Hematopoietic multipotent progenitor cell treated with erythropoietin and hydrocortisone succinate and interleukin-3 and kit ligand, for 8 days (in vitro differentiated cells): ENCODE results near the gene KCNMA1.

Experiments
- DNase-seq: peaks from one replicate; pipeline ENCODE4 v3.0.0-alpha.2; 2015

Gene KCNMA1

GRCh38 chr10:76945166-76945565 is 692.4 kb downstream of the KCNMA1 start:
- DNase-seq: no peak

DNA sequence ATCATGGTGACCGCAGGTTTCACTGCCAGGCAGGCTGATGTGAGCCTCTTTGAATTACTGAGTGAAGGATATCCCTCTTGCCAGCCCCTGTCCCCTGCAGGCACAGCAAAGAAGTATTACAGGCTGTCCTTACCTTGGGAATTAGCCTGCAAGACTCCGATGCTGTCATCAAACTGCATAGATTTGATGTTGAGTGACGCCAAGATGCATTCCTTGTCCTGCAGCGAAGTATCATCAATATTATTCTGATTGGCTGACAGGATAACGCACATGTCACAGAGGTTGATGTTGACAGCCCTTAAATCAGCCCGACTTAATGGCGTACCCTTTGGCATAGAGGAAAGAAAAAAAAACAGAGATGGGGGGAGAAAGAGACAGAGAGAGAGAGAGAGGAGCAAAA is 693.0 kb downstream of the KCNMA1 start:
- DNase-seq: no peak

DNA sequence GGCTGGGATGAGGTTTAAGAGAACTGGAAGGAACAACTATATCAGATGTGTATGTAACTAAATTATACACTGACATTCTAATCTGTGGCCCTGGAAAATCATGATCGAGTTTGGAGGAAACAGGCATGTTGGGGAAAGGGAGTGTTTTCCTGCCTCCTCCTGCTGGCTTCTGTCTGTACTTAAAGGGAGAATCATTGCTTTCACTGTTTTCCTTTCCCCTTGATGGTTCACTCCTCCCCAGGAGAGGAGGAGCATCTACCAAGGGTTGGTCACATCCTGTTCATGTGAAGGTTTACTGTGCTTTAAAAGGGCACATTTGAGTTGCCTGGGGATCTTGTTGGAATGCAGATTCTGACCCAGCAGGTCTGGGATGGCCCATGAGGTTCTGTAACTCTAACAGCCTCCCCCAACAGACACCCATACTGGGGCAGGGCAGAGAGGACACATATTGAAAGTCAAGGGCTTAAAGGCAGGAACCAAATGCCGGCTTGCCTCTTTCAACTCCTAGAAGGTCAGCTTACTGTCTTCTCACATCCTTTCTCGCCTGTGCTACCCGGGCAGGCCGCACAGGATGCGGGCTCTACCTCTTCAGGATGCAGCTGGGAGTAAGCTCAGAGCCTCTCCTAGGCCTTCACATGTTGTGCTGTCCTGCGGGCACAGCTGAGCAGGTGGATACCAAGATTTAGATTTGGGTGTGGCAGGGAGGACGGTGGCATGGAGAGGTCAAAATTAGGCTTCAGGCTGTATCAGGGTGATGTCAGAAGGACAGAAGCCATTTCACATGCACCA is 694.8 kb downstream of the KCNMA1 start:
- no peak for DNase-seq

DNA sequence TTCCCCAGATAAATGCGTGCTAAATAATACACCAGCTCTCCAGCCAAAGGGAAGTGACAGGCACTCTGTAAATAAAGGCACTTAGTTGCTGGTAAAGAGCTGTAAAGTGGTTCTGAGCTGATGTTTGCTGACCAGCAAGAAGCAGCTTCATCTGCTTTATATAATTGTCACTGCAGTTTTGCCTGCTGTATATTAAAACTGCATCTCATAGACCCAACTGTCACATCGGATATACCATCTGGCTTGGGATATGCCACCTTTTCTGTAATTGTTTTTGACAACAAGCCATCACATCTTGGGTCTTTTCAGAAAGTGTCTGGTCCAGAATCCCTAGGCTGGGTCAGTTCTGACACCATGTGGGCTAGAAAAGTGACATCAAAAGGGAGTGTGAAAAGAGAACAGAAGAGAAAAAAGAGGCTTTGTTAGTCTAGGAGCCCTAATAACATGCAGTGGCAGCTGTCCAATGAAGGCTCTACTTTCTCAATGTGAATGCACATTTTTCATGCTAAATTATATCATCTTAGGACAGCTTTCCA is 697.6 kb downstream of the KCNMA1 start:
- no peak for DNase-seq

- DNase-seq: no peak
Observed at GRCh38 chr10:76937181-76937600, 700.4 kb downstream of the KCNMA1 start.

- no peak for DNase-seq
Observed at GRCh38 chr10:76935941-76936613, 701.5 kb downstream of the KCNMA1 start.

GRCh38 chr10:76928565-76928964 is 709.0 kb downstream of the KCNMA1 start:
- DNase-seq: no peak

- no peak for DNase-seq
Observed at GRCh38 chr10:76925636-76926405, 711.8 kb downstream of the KCNMA1 start.

DNA sequence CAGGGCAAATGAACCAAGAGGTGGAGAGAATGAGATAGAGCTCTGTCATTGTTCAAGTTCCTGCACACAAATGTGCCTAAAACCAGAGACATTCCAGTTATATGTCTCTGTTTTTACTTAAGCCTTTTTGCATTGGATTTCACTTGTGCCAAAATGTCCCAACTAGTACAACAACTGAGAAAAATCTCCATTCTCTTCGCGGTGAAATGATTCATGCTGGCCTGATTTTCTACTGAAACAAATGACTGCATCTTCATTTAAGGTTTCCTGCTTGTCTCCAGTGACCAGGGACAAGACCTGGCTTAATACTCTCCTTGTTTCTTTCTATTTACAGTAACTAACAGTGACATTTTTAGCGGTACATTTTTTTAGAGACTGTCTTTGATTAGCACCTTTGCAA is 714.9 kb downstream of the KCNMA1 start:
- DNase-seq: no peak

GRCh38 chr10:76921383-76922010 is 716.1 kb downstream of the KCNMA1 start:
- no peak for DNase-seq

GRCh38 chr10:76920581-76920980 is 717.0 kb downstream of the KCNMA1 start:
- no peak for DNase-seq

- DNase-seq: no peak
Observed at GRCh38 chr10:76918106-76918505, 719.5 kb downstream of the KCNMA1 start.

GRCh38 chr10:76917071-76917470 is 720.5 kb downstream of the KCNMA1 start:
- DNase-seq: no peak

DNA sequence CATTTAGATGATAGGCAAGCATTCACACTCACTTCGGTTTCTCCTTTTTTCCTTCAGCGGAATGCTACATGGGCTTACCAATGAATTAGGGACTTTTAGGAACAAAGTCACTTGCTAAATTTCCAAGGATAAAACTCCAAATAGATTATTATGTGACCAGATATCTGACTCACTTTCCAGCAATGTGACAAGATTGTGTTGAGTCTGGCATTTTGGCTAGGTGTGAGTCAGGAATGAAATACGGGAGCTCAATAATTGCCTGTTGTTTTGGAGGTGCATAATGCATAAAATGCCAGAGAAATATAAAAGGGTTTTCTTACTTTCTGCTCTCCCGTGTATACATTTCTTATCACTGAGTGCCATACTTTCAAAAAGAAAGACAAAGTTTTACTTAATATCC is 721.1 kb downstream of the KCNMA1 start:
- DNase-seq: no peak

DNA sequence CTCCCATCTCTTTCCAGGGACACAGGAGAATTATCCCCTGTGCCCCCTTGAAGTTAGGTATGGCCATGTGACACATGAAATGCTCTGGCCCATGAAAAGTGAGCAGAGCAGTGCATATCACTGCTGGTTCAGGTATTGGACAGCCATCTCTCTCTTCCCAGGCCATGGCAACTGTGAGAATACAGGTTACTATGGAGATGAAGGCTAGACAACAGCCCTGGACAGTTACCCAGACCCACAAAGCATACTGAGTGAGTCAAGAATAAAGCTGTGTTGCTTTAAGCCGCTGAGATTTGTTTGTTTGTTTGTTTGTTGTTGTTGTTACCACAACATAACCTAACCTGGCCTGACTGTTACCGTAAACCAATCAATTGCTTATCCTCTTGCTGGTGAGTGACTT is 722.3 kb downstream of the KCNMA1 start:
- DNase-seq: no peak

- no peak for DNase-seq
Observed at GRCh38 chr10:76911184-76911583, 726.4 kb downstream of the KCNMA1 start.

GRCh38 chr10:76910184-76910962 is 727.2 kb downstream of the KCNMA1 start:
- no peak for DNase-seq

- no peak for DNase-seq
Observed at GRCh38 chr10:76906256-76906655, 731.4 kb downstream of the KCNMA1 start.

DNA sequence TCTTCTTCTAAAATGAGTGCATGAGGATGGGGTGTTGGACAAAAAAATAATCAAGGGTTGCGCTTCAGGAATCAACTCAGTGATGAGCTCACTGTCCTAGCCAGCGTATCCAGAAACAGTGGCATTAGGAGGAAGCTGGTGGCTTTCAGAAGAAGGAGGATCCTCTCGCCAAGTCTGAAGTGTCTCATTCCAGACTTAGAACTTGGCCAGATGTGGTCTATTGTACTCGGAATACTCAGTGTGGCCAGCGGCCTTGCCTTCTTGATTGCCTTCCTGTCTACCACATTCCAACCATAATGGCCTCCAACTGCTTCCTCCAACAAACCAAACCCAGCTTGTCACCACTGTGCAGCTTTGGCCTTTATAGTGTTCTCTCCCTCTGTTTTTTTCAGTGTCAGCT is 732.4 kb downstream of the KCNMA1 start:
- no peak for DNase-seq

GRCh38 chr10:76903387-76903945 is 734.1 kb downstream of the KCNMA1 start:
- no peak for DNase-seq

GRCh38 chr10:76902949-76903348 is 734.7 kb downstream of the KCNMA1 start:
- peak; percentile 4 for DNase-seq

DNA sequence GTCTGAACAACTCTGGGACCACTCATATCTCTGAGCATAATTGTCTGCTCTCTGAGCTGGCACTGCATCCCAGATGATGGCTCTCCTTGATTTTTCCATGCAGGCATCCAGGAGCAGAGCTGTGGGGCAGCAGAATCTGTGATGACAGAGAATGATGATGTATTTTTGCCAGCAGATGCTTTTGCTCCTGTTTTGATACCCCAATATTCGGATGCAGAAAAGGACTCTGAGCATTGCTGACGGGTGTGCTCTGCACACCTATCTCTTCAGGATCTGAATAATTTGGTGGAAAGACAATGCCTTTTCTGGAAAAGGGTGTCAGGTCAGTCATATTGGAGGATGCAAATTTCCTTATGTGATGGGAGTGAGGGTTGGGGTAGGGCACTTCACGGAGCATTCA is 735.9 kb downstream of the KCNMA1 start:
- no peak for DNase-seq
